Liver (tissue), 9 donors: ENCODE measurements around the gene MPPE1. TPM values are rescaled to one million over a fixed set of nuclear protein-coding genes. Genes with fewer than 3 reads are reported as not detected.

ENCODE experiments used
- DNase-seq: peaks from one replicate; pipeline ENCODE4 v3.0.0-alpha.2; 2017; ENCODE audit warnings: low spot score
- H3K27ac ChIP-seq, 2 donors: one replicate each; pipeline ENCODE4 v1.7.0; 2013; ENCODE audit warnings: inconsistent platforms in 2 of 2, low read length in 2 of 2, control low read depth in 1 of 2, low read depth in 1 of 2, mild to moderate bottlenecking in 1 of 2
- H3K27me3 ChIP-seq, 4 donors: one replicate each; pipeline versions ENCODE4 v1.6.1 to v1.7.0; 2013; ENCODE audit warnings: low read length in 3 of 4, inconsistent platforms in 1 of 4, mild to moderate bottlenecking in 1 of 4, moderate library complexity in 1 of 4; ENCODE audit not compliant: control insufficient read depth in 4 of 4, insufficient read depth in 4 of 4
- H3K36me3 ChIP-seq, 4 donors: one replicate each; pipeline versions ENCODE4 v1.6.1 to v1.7.0; 2013; ENCODE audit warnings: low read length in 3 of 4, mild to moderate bottlenecking in 3 of 4, low read depth in 1 of 4, moderate library complexity in 1 of 4; ENCODE audit not compliant: control insufficient read depth in 4 of 4, insufficient read depth in 3 of 4
- H3K4me1 ChIP-seq, 4 donors: one replicate each; pipeline versions ENCODE4 v1.6.1 to v1.7.0; 2013; ENCODE audit warnings: low read length in 3 of 4, mild to moderate bottlenecking in 3 of 4, moderate library complexity in 1 of 4; ENCODE audit not compliant: control insufficient read depth in 4 of 4, insufficient read depth in 4 of 4
- H3K4me3 ChIP-seq, 3 donors: one replicate each; pipeline versions ENCODE4 v1.6.1 to v1.7.0; 2013; ENCODE audit warnings: low read length in 3 of 3, control low read depth in 1 of 3, low read depth in 1 of 3, mild to moderate bottlenecking in 1 of 3
- H3K9ac ChIP-seq, 2 donors: one replicate each; pipeline ENCODE4 v1.7.0; 2013; ENCODE audit warnings: low read length in 2 of 2, mild to moderate bottlenecking in 2 of 2, moderate library complexity in 2 of 2, control low read depth in 1 of 2, low read depth in 1 of 2
- H3K9me3 ChIP-seq, 4 donors: one replicate each; pipeline versions ENCODE4 v1.6.1 to v1.7.0; 2013; ENCODE audit warnings: low read length in 3 of 4; ENCODE audit not compliant: control insufficient read depth in 4 of 4
- EGR1 ChIP-seq, 2 donors: IDR thresholded peaks; 2 replicates each; pipeline ENCODE4 v1.6.1; 2016 to 2018; ENCODE audit warnings: antibody characterized with exemption in 2 of 2, low read depth in 2 of 2
- FOXA1 ChIP-seq: IDR thresholded peaks from 2 replicates; pipeline ENCODE4 v1.6.1; 2016; ENCODE audit warnings: antibody characterized with exemption
- FOXA2 ChIP-seq: IDR thresholded peaks from 2 replicates; pipeline ENCODE4 v1.6.1; 2016; ENCODE audit warnings: antibody characterized with exemption
- GABPA ChIP-seq, 2 donors: IDR thresholded peaks in 1 of 2; conservative IDR thresholded peaks in 1 of 2; 2 replicates each; pipeline ENCODE4 v1.6.1; 2016; ENCODE audit warnings: antibody characterized with exemption in 2 of 2, mild to moderate bottlenecking in 1 of 2, moderate library complexity in 1 of 2
- HNF4A ChIP-seq, 2 donors: conservative IDR thresholded peaks; 2 replicates each; pipeline ENCODE4 v1.6.1; 2016; ENCODE audit warnings: antibody characterized with exemption in 2 of 2, mild to moderate bottlenecking in 2 of 2
- HNF4G ChIP-seq: IDR thresholded peaks from 2 replicates; pipeline ENCODE4 v1.6.1; 2016; ENCODE audit warnings: antibody characterized with exemption
- JUND ChIP-seq, 2 donors: IDR thresholded peaks; 2 replicates each; pipeline ENCODE4 v1.6.1; 2016; ENCODE audit warnings: antibody characterized with exemption in 2 of 2
- NR2F2 ChIP-seq: IDR thresholded peaks from 2 replicates; pipeline ENCODE4 v1.6.1; 2016; ENCODE audit warnings: antibody characterized with exemption
- RAD21 ChIP-seq, 2 donors: IDR thresholded peaks; 2 replicates each; pipeline ENCODE4 v1.6.1; 2016; ENCODE audit warnings: antibody characterized with exemption in 2 of 2, mild to moderate bottlenecking in 2 of 2
- RXRA ChIP-seq, 2 donors: IDR thresholded peaks; 2 replicates each; pipeline ENCODE4 v1.6.1; 2017 to 2018; ENCODE audit warnings: antibody characterized with exemption in 2 of 2, mild to moderate bottlenecking in 1 of 2
- SP1 ChIP-seq: IDR thresholded peaks from 2 replicates; pipeline ENCODE4 v1.6.1; 2018; ENCODE audit warnings: antibody characterized with exemption, mild to moderate bottlenecking
- YY1 ChIP-seq: IDR thresholded peaks from 2 replicates; pipeline ENCODE4 v1.6.1; 2016; ENCODE audit warnings: antibody characterized with exemption, mild to moderate bottlenecking
- WGBS: extraction: QIAGEN DNeasy Blood & Tissue Kit; methylation state at CpG from one replicate; pipeline ENCODE4 v1.1.7; 2013; 5-methylcytosine and 5-hydroxymethylcytosine counted together
- polyA plus RNA-seq, 2 donors: library from polyadenylated mRNA; stranded (reverse) in 1 of 2; unstranded in 1 of 2; fragments of 200-250 nt in 1 of 2; fragments of >200 nt in 1 of 2; fragmentation: Nextera tagmentation in 1 of 2; extraction: Ambion mirVana in 1 of 2; gene quantifications; one replicate each; pipeline versions ENCODE4 v1.2.1 to v1.2.3, GENCODE V29; 2013 to 2015
- total RNA-seq, 2 donors: library from RNA; depleted of rRNA; stranded (reverse); fragments of >200 nt; gene quantifications; one replicate each; pipeline ENCODE4 v1.2.3, GENCODE V29; 2014
- TF ChIP-seq, protein P1 (sequence below): IDR thresholded peaks from 2 replicates; pipeline ENCODE4 v1.6.1; 2016; ENCODE audit warnings: antibody characterized with exemption, mild to moderate bottlenecking
- TF ChIP-seq, protein P2 (sequence below): IDR thresholded peaks from 2 replicates; pipeline ENCODE4 v1.6.1; 2016; ENCODE audit warnings: antibody characterized with exemption
- TF ChIP-seq, protein P3 (sequence below): IDR thresholded peaks from 2 replicates; pipeline ENCODE4 v1.6.1; 2016; ENCODE audit warnings: antibody characterized with exemption
- TF ChIP-seq, protein P4 (sequence below): fragments of 150-350 bp; IDR thresholded peaks from 2 replicates; pipeline ENCODE4 v1.5.1; 2017; ENCODE audit warnings: improper control_type of control experiment, low read depth, low read length; ENCODE audit not compliant: missing input control
- TF ChIP-seq, protein P5 (sequence below): IDR thresholded peaks from 2 replicates; pipeline ENCODE4 v1.6.1; 2016; ENCODE audit warnings: antibody characterized with exemption
- donor health status: healthy.
- donor health status: healthy.
- donor health status: healthy.
- donor health status: healthy.
- donor health status: healthy.

MPPE1 gene
- total and polyA plus RNA-seq, 4 donors = 9.8 to 31.6 (median 26.1) TPM

DNA sequence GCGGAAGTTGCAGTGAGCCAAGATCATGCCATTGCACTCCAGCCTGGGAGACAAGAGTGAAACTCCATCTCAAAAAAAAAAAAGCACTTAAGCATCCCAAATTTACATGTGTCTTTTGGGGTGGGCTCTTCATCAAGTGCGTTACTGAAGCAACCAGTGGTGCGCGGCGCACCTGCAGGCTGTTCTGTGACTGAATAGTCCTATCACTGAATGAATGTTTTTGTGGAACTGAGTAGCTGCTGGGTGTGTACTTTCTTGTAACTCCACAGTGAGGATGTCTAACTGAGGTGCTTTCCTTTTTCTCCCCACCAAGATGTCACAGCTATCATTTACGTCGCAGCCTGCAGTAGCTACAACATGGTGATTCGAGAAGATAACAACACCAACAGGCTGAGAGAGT, 39.9 kb downstream of the MPPE1 start:
- 96% methylated on average over 8 of the region's 8 CpGs for WGBS
- no peaks in the 10 kb centered on the region for H3K9me3 ChIP-seq
- no peaks in the 10 kb centered on the region for H3K27me3 ChIP-seq
- peaks cover 0 to 5% (median 0%) of the 10 kb centered on the region in 4 donors for H3K4me1 ChIP-seq
- no peak overlapping the region for H3K27ac ChIP-seq
- H3K4me3 ChIP-seq = no peak overlapping the region
- H3K36me3 ChIP-seq = no peaks in the 10 kb centered on the region
- H3K9ac ChIP-seq = no peak overlapping the region
- no peak for TF ChIP-seq JUND (IDR thresholded peaks at IDR 0.05)
- TF ChIP-seq HNF4A (conservative IDR thresholded peaks at IDR 0.05) = no peak
- TF ChIP-seq, protein P1, sequence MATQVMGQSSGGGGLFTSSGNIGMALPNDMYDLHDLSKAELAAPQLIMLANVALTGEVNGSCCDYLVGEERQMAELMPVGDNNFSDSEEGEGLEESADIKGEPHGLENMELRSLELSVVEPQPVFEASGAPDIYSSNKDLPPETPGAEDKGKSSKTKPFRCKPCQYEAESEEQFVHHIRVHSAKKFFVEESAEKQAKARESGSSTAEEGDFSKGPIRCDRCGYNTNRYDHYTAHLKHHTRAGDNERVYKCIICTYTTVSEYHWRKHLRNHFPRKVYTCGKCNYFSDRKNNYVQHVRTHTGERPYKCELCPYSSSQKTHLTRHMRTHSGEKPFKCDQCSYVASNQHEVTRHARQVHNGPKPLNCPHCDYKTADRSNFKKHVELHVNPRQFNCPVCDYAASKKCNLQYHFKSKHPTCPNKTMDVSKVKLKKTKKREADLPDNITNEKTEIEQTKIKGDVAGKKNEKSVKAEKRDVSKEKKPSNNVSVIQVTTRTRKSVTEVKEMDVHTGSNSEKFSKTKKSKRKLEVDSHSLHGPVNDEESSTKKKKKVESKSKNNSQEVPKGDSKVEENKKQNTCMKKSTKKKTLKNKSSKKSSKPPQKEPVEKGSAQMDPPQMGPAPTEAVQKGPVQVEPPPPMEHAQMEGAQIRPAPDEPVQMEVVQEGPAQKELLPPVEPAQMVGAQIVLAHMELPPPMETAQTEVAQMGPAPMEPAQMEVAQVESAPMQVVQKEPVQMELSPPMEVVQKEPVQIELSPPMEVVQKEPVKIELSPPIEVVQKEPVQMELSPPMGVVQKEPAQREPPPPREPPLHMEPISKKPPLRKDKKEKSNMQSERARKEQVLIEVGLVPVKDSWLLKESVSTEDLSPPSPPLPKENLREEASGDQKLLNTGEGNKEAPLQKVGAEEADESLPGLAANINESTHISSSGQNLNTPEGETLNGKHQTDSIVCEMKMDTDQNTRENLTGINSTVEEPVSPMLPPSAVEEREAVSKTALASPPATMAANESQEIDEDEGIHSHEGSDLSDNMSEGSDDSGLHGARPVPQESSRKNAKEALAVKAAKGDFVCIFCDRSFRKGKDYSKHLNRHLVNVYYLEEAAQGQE = no peak
- no peak for TF ChIP-seq HNF4G
- no peak for TF ChIP-seq YY1
- no peak for TF ChIP-seq RAD21 (IDR thresholded peaks at IDR 0.05)
- no peak for TF ChIP-seq NR2F2
- TF ChIP-seq RXRA (IDR thresholded peaks at IDR 0.05) = no peak
- TF ChIP-seq GABPA (IDR thresholded peaks at IDR 0.05 in 1 of 2, conservative IDR thresholded peaks at IDR 0.05 in 1 of 2) = no peak
- TF ChIP-seq, protein P2, sequence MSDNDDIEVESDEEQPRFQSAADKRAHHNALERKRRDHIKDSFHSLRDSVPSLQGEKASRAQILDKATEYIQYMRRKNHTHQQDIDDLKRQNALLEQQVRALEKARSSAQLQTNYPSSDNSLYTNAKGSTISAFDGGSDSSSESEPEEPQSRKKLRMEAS = no peak
- no peak for DNase-seq

DNA sequence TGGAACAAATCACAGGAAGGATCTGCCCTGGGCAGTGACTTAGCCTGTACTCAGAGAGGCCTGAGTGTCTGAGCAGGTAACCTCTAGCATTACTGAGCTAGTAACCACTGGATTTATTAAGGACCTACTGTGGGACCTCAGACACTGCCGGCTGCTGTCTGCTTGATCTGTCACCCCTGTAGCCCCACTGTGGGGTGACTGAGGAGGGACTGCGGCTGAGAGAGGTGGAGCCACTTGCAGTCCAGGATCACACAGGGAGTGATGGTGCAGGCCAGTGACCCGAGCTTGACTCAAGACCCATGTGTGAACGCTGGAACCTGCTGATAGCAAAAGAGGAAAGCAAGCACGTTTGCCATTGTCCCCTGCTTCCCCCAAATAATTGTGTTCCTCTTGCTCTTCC, 41.4 kb downstream of the MPPE1 start:
- Histone ChIP-seq H3K4me3 (no peak overlapping the region), H3K4me1 (no peaks in the 10 kb centered on the region), H3K27me3 (no peaks in the 10 kb centered on the region), H3K9me3 (no peaks in the 10 kb centered on the region), H3K27ac (no peak overlapping the region), H3K36me3 (no peaks in the 10 kb centered on the region), H3K9ac (no peak overlapping the region)
- WGBS = 65% methylated on average over 5 of the region's 5 CpGs
- DNase-seq = no peak
- TF ChIP-seq YY1 (no peak), NR2F2 (no peak), RAD21 (IDR thresholded peaks at IDR 0.05) (no peak), FOXA2 (no peak), EGR1 (IDR thresholded peaks at IDR 0.05; ENCODE audit: low read depth in 2 of 2) (no peak), JUND (IDR thresholded peaks at IDR 0.05) (no peak), SP1 (no peak), HNF4G (no peak), FOXA1 (no peak)
- TF ChIP-seq, protein P3, sequence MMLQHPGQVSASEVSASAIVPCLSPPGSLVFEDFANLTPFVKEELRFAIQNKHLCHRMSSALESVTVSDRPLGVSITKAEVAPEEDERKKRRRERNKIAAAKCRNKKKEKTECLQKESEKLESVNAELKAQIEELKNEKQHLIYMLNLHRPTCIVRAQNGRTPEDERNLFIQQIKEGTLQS = no peak
- TF ChIP-seq, protein P4, sequence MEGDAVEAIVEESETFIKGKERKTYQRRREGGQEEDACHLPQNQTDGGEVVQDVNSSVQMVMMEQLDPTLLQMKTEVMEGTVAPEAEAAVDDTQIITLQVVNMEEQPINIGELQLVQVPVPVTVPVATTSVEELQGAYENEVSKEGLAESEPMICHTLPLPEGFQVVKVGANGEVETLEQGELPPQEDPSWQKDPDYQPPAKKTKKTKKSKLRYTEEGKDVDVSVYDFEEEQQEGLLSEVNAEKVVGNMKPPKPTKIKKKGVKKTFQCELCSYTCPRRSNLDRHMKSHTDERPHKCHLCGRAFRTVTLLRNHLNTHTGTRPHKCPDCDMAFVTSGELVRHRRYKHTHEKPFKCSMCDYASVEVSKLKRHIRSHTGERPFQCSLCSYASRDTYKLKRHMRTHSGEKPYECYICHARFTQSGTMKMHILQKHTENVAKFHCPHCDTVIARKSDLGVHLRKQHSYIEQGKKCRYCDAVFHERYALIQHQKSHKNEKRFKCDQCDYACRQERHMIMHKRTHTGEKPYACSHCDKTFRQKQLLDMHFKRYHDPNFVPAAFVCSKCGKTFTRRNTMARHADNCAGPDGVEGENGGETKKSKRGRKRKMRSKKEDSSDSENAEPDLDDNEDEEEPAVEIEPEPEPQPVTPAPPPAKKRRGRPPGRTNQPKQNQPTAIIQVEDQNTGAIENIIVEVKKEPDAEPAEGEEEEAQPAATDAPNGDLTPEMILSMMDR = no peak
- TF ChIP-seq, protein P5, sequence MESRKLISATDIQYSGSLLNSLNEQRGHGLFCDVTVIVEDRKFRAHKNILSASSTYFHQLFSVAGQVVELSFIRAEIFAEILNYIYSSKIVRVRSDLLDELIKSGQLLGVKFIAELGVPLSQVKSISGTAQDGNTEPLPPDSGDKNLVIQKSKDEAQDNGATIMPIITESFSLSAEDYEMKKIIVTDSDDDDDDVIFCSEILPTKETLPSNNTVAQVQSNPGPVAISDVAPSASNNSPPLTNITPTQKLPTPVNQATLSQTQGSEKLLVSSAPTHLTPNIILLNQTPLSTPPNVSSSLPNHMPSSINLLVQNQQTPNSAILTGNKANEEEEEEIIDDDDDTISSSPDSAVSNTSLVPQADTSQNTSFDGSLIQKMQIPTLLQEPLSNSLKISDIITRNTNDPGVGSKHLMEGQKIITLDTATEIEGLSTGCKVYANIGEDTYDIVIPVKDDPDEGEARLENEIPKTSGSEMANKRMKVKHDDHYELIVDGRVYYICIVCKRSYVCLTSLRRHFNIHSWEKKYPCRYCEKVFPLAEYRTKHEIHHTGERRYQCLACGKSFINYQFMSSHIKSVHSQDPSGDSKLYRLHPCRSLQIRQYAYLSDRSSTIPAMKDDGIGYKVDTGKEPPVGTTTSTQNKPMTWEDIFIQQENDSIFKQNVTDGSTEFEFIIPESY = no peak
- TF ChIP-seq, protein P2 = no peak
- TF ChIP-seq, protein P1 = no peak
